Skeletal muscle satellite cell (primary cell): ENCODE data around the gene ALDH3A2. TPM values are rescaled to one million over a fixed set of nuclear protein-coding genes. Genes with fewer than 3 reads are reported as not detected.
A peak's percentile ranks its signal among the peaks of the same experiment; 100 is the strongest.

ENCODE experiments used
- H3K27me3 ChIP-seq: 2 replicates; pipeline ENCODE4 v1.7.0; 2013; ENCODE audit warnings: low read length; ENCODE audit not compliant: control insufficient read depth, insufficient read depth
- H3K36me3 ChIP-seq: 2 replicates; pipeline ENCODE4 v1.7.0; 2013; ENCODE audit warnings: mild to moderate bottlenecking, control low read depth, low read length; ENCODE audit not compliant: insufficient read depth
- H3K4me1 ChIP-seq: 2 replicates; pipeline ENCODE4 v1.7.0; 2013; ENCODE audit warnings: low read length; ENCODE audit not compliant: control insufficient read depth, insufficient read depth
- H3K4me2 ChIP-seq: 2 replicates; pipeline ENCODE4 v1.7.0; 2013; ENCODE audit warnings: mild to moderate bottlenecking, low read length
- H3K4me3 ChIP-seq: 2 replicates; pipeline ENCODE4 v1.7.0; 2013; ENCODE audit warnings: low read length
- H3K9ac ChIP-seq: 2 replicates; pipeline ENCODE4 v1.7.0; 2013; ENCODE audit warnings: mild to moderate bottlenecking, low read depth, low read length, moderate library complexity
- H3K9me3 ChIP-seq: replicated peaks from 2 replicates; pipeline ENCODE4 v1.7.0; 2013; ENCODE audit warnings: mild to moderate bottlenecking, control low read depth, low read length
- total RNA-seq: library from RNA; depleted of rRNA; stranded (reverse); fragments of >200 nt; gene quantifications from 2 replicates; pipeline ENCODE4 v1.2.3, GENCODE V29; 2012; rRNA removed

The ALDH3A2 gene
- 78.2 and 107 TPM in 2 replicates for total RNA-seq

DNA sequence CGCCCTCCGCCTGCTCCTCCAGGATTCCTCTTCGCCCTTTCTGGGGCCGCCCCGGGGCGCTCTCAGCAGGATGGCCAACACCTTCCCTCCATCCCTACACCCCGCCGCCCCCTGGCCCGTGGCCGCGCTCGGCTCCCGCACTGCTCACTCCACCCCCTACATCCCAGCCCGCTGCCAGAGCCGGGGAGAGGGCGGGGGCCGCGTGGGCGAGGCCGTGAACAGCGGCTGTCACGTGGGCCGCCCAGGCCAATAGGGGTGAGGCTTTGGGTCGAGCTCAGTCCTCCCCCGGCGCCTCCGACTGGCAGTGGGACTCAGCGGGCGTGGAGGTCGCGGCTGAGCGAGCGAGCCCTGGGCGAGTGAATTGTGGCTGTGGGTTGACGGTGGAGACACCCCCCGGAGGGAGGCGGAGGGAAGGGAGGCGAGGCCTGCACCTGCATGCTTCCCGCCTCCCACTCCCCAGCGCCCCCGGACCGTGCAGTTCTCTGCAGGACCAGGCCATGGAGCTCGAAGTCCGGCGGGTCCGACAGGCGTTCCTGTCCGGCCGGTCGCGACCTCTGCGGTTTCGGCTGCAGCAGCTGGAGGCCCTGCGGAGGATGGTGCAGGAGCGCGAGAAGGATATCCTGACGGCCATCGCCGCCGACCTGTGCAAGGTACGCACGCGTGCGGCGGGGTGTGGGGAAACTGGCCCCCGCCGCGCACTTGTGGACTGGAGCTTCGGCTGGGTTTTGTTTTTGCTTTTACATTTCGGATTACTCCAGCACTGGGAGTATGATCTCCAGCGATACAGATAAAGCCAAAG lies at the start of gene ALDH3A2:
ALDH3A2 (plus strand) TSS at position 277 of the 799 bp plus-strand sequence; CDS start at position 498, 221 bp downstream.
- no peaks in the 10 kb centered on the region for H3K9me3 ChIP-seq
- H3K9ac ChIP-seq, result peak within 1 kb of the TSS; percentile 81
- H3K36me3 ChIP-seq, result peaks cover 4% of the 10 kb centered on the region
- peaks cover 2% of the 10 kb centered on the region for H3K27me3 ChIP-seq
- peak within 1 kb of the TSS; percentile 92 for H3K4me3 ChIP-seq
- H3K4me1 ChIP-seq, result peaks cover 40% of the 10 kb centered on the region
- H3K4me2 ChIP-seq, result peak within 1 kb of the TSS; percentile 89

DNA sequence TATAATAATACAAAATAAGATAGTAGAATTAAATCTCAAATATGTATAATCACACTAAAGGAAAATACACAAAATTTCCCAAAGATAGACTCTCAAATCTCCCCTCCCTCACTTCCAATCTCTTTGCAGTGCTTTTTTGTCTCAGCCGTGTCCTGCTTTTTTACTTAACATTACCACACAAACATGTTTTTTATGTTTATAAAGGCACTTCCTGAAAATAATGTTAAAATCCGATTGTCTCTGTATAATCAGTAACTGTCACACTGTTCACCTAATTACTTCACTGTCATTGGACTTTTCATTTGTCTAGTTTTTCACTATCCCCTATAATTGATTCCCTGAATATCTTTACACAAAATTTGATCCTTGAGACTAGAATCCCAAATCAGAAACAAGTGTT lies 38.2 kb upstream of the ALDH3A2 start:
- Histone ChIP-seq H3K4me3 (no peak overlapping the region), H3K27me3 (no peaks in the 10 kb centered on the region), H3K9ac (no peak overlapping the region), H3K4me2 (no peak overlapping the region), H3K9me3 (no peaks in the 10 kb centered on the region), H3K36me3 (no peaks in the 10 kb centered on the region), H3K4me1 (no peaks in the 10 kb centered on the region)

DNA sequence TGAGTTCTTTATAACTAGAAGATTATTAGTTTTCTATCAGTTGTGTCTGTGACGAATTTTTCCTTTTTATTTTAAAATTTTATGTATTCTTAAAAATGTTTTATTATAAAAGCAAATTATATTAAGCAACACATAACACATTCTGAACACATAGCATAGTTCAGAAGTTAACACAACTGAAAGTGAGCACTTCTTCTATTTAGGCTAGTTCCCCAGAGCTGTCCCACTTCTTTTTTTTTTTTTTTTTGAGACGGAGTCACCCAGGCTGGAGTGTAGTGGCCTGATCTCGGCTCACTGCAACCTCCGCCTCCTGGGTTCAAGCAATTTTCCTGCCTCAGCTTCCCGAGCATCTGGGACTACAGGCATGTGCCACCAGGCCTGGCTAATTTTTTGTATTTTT lies 37.7 kb upstream of the ALDH3A2 start:
- H3K4me3 ChIP-seq, result no peak overlapping the region
- no peaks in the 10 kb centered on the region for H3K4me1 ChIP-seq
- H3K4me2 ChIP-seq, result no peak overlapping the region
- no peak overlapping the region for H3K9ac ChIP-seq
- no peaks in the 10 kb centered on the region for H3K9me3 ChIP-seq
- H3K36me3 ChIP-seq, result no peaks in the 10 kb centered on the region
- no peaks in the 10 kb centered on the region for H3K27me3 ChIP-seq

DNA sequence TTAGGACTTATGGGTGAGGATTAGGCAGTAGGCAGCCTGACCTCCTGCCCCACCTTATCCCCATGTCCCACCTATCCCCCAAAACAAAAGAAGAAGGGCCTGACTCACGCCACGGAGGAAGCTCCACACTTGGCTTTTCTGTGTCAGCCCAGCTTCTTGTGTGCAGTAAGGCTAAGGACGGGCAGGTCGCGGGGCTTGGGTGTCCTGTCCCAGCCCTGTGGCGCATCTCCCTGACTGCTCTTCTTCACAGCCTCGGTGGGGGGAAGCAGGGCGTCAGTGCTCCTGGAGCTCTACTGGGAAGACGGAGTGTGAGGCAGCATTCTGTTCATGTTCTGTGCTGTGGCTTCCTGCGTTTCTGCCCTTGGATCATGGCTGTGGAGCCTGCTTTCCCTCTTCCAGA lies 34.6 kb upstream of the ALDH3A2 start:
- Histone ChIP-seq H3K27me3 (no peaks in the 10 kb centered on the region), H3K9ac (no peak overlapping the region), H3K4me1 (no peaks in the 10 kb centered on the region), H3K4me3 (no peak overlapping the region), H3K36me3 (no peaks in the 10 kb centered on the region), H3K4me2 (no peak overlapping the region), H3K9me3 (peaks cover 11% of the 10 kb centered on the region)

DNA sequence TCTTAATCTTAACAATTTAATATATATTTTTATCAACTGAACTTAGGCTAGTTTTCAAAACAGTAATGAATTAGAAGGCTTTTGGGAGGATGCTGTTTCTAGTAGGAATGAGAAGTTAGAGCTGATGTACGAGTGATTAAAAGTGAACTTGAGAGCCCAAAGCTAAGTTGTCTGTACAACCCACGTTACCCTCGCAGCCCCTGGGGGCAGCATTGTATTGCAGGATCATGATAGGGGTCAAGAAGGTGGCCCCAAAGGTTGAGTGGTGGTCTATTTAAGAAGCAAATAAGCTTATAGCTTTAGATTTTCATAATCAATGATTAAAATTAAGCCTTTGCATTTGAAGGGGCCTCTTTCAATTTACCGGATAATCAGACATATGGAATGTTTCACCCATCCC lies 33.7 kb upstream of the ALDH3A2 start:
- H3K4me1 ChIP-seq, result no peaks in the 10 kb centered on the region
- H3K9ac ChIP-seq, result no peak overlapping the region
- H3K4me2 ChIP-seq, result no peak overlapping the region
- H3K9me3 ChIP-seq, result peaks cover 15% of the 10 kb centered on the region
- H3K36me3 ChIP-seq, result no peaks in the 10 kb centered on the region
- no peaks in the 10 kb centered on the region for H3K27me3 ChIP-seq
- H3K4me3 ChIP-seq, result no peak overlapping the region

DNA sequence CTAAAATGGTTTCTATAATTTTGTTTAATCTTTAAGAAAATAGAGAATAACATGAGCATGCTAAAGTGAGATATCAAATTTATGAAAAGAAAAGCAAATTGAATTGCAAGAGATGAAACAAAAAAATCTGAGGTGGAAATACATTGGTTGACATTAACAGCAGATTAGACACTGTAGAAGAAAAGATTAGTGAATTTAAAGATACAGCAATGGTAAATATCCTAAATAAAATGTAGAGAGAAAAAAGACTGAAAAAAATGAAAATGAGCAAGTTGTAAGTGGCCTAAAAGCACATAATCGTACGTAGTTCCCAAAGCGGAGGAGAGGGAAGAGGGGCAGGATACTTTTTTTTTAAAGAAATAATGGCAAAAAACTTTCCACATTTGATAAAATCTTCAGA lies 30.5 kb upstream of the ALDH3A2 start:
- Histone ChIP-seq H3K4me2 (no peak overlapping the region), H3K27me3 (peaks cover 3% of the 10 kb centered on the region), H3K36me3 (no peaks in the 10 kb centered on the region), H3K4me1 (no peaks in the 10 kb centered on the region), H3K9me3 (peaks cover 15% of the 10 kb centered on the region), H3K9ac (no peak overlapping the region), H3K4me3 (no peak overlapping the region)

DNA sequence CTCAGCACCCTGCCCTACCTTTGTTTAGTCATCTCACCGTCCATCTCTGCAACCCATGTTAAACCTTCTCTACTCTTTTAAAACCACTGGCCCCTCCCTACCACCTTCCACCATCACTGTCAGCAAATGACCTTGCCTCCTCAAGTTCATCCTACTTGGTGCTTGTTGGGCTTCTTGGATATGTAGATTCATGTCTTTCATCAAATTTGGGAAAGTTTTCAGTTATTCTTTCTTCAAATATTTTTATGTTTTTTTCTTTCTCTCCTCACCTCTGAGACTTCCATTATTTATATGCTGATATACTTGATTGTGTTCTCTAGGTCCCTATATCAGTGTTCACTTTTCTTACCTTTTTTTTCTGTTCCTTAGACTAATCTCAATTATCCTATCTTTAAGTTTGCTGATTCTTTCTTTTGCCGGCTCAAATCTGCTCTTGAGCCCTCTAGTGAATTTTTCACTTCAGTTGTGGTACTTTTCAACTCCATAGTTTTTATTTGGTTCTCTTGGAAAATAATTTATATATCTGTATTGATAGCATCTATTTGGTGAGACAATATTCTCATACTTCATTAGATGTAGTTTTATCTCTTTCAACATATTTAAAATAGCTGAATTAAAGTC lies 28.7 kb upstream of the ALDH3A2 start:
- no peaks in the 10 kb centered on the region for H3K4me1 ChIP-seq
- no peak overlapping the region for H3K4me3 ChIP-seq
- peaks cover 8% of the 10 kb centered on the region for H3K27me3 ChIP-seq
- peaks cover 15% of the 10 kb centered on the region for H3K9me3 ChIP-seq
- H3K9ac ChIP-seq, result no peak overlapping the region
- no peak overlapping the region for H3K4me2 ChIP-seq
- H3K36me3 ChIP-seq, result no peaks in the 10 kb centered on the region

DNA sequence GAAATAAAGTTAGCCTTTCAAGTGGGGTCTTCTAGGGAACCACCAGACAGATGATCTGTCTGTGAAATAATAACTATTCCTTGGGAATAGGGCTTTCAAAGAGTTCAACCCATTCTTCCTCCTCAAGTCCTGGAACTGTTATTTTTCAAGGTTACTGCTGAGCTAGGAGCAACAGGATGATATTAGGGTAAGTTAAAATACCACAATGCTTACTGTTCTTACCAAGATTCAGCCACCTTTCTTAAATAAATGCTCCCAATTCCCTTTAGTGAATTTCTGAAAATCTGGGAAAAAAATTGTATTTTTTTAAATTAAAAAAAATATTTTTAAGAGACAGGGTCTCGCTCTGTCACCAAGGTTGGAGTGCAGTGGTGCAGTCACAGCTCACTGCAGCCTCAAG lies 26.9 kb upstream of the ALDH3A2 start:
- H3K36me3 ChIP-seq, result no peaks in the 10 kb centered on the region
- no peak overlapping the region for H3K4me3 ChIP-seq
- H3K9ac ChIP-seq, result no peak overlapping the region

DNA sequence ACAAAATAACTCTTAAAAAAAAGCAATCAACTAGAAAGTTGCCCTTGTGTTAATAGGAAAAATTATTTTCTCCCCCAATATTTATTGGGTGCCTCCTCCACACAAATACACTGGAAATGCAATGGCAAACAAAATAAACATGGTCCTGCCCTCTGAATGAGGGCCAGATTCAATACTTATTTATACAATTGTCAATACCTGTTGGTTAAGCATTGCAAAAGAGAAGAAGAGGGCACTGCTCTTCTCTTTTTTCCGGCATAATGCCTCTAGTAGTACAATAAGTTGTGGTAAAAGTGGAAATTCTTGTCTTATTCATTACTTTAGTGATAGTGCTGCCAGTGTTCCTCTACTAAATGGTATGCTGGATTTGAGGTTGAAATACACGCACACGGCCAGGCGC lies 22.5 kb upstream of the ALDH3A2 start:
- no peaks in the 10 kb centered on the region for H3K36me3 ChIP-seq
- no peak overlapping the region for H3K4me2 ChIP-seq
- H3K4me3 ChIP-seq, result no peak overlapping the region
- peaks cover 11% of the 10 kb centered on the region for H3K27me3 ChIP-seq
- H3K9ac ChIP-seq, result no peak overlapping the region
- no peaks in the 10 kb centered on the region for H3K9me3 ChIP-seq
- H3K4me1 ChIP-seq, result peaks cover 17% of the 10 kb centered on the region

More for the DNA sequence above, 26.9 kb upstream of the ALDH3A2 start:
- Histone ChIP-seq H3K9me3 (peaks cover 15% of the 10 kb centered on the region), H3K27me3 (peaks cover 11% of the 10 kb centered on the region), H3K4me2 (no peak overlapping the region), H3K4me1 (no peaks in the 10 kb centered on the region)

DNA sequence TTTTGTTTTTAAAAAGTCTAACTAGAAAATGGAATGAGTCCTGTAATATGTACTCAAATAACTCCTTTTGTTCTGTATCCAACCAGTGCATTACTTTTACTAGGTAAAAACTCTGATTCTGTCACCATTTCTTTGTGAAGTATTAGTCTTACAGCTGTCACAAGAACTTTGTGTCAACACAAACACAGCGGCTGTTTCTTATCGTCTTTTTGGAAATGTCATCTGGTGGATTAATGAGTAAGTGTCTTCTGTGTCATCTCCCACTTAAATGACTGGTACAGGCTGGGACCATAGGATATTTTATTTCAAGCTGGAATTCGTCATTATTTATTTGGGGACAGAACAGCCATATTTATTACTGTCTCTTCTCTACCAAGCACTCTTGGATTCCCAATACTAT lies 19.1 kb upstream of the ALDH3A2 start:
- H3K4me3 ChIP-seq, result no peak overlapping the region
- H3K9ac ChIP-seq, result no peak overlapping the region
- H3K27me3 ChIP-seq, result peaks cover 4% of the 10 kb centered on the region
- peaks cover 21% of the 10 kb centered on the region for H3K4me1 ChIP-seq
- H3K36me3 ChIP-seq, result no peaks in the 10 kb centered on the region
- H3K9me3 ChIP-seq, result no peaks in the 10 kb centered on the region
- H3K4me2 ChIP-seq, result no peak overlapping the region

DNA sequence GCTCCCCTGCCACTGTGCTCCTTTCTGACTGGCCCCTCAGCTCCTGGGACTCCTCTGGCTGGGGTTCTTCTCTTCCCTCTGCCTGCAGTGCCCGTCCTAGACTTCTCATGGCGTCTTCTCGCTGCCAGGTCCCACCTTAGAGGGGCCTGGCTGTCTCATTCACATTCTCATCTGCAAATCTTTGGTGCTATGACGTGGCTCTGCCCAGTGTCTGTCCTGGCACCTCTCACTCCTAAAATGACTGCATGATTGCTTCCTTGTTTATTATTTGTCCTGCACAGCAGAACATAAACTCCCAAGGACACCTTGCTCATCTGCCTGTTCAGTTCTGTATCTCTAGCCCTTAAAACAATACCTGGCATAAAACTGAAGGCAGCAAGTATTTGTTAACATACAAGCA lies 18.5 kb upstream of the ALDH3A2 start:
- Histone ChIP-seq H3K9ac (no peak overlapping the region), H3K4me1 (peaks cover 21% of the 10 kb centered on the region), H3K27me3 (peaks cover 3% of the 10 kb centered on the region), H3K4me2 (no peak overlapping the region), H3K9me3 (no peaks in the 10 kb centered on the region), H3K36me3 (no peaks in the 10 kb centered on the region), H3K4me3 (no peak overlapping the region)

DNA sequence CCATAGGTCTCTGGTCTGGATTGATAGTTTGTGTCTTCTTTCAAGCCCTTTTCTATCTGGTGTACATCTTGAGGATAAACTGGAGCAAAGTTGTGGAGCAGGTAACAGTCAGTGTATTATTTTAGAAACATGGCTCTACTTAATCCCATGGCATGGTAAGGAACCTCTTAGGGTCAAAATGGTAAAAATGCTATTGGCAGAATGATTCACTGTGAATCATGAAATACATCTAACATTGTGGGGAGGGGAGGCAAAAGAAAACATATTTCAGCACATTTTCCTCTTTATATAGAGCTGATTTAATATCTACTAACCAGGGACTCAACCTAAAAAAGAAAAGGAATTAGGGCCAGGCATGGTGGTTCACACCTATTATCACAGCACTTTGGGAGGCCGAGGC lies 17.9 kb upstream of the ALDH3A2 start:
- H3K9ac ChIP-seq, result no peak overlapping the region
- no peak overlapping the region for H3K4me3 ChIP-seq
- no peaks in the 10 kb centered on the region for H3K27me3 ChIP-seq
- H3K4me1 ChIP-seq, result peaks cover 21% of the 10 kb centered on the region
- peak overlapping the region; percentile 40 for H3K4me2 ChIP-seq
- H3K9me3 ChIP-seq, result no peaks in the 10 kb centered on the region
- H3K36me3 ChIP-seq, result no peaks in the 10 kb centered on the region
